HG02970 (cell line): ENCODE results near the gene CIT.

ENCODE experiments used
- ATAC-seq: cut with Tn5 transposase; IDR thresholded peaks from one replicate; pipeline ENCODE4 v1.9.1; 2021; ENCODE audit warnings: mild to moderate bottlenecking, moderate library complexity, moderate number of reproducible peaks; ENCODE audit not compliant: unreplicated experiment, low FRiP score

CIT gene

GRCh38 chr12:119749666-119750065 lies 127.5 kb downstream of the CIT start:
- ATAC-seq, result no peak

GRCh38 chr12:119748497-119748896 lies 128.6 kb downstream of the CIT start:
- no peak for ATAC-seq

GRCh38 chr12:119746169-119746568 lies 131.0 kb downstream of the CIT start:
- no peak for ATAC-seq

- ATAC-seq, result no peak
Observed at GRCh38 chr12:119744900-119745606, 132.1 kb downstream of the CIT start.

GRCh38 chr12:119742700-119743099 lies 134.4 kb downstream of the CIT start:
- ATAC-seq, result no peak

GRCh38 chr12:119740830-119741229 lies 136.3 kb downstream of the CIT start:
- ATAC-seq, result no peak

- no peak for ATAC-seq
Observed at GRCh38 chr12:119735079-119735478, 142.0 kb downstream of the CIT start.

- no peak for ATAC-seq
Observed at GRCh38 chr12:119730381-119730780, 146.7 kb downstream of the CIT start.

- ATAC-seq, result no peak
Observed at GRCh38 chr12:119729871-119730270, 147.2 kb downstream of the CIT start.

- no peak for ATAC-seq
Observed at GRCh38 chr12:119728444-119728745, 148.7 kb downstream of the CIT start.

- ATAC-seq, result no peak
Observed at GRCh38 chr12:119727600-119728443, 149.3 kb downstream of the CIT start.

GRCh38 chr12:119725523-119725922 lies 151.6 kb downstream of the CIT start:
- no peak for ATAC-seq

GRCh38 chr12:119721306-119721705 lies 155.8 kb downstream of the CIT start:
- no peak for ATAC-seq

- no peak for ATAC-seq
Observed at GRCh38 chr12:119720349-119720748, 156.8 kb downstream of the CIT start.

GRCh38 chr12:119718141-119718540 lies 159.0 kb downstream of the CIT start:
- no peak for ATAC-seq

- ATAC-seq, result no peak
Observed at GRCh38 chr12:119715268-119715620, 161.9 kb downstream of the CIT start.

GRCh38 chr12:119714614-119715267 lies 162.4 kb downstream of the CIT start:
- no peak for ATAC-seq

GRCh38 chr12:119713551-119714031 lies 163.5 kb downstream of the CIT start:
- ATAC-seq, result no peak

- no peak for ATAC-seq
Observed at GRCh38 chr12:119712721-119713120, 164.4 kb downstream of the CIT start.

- no peak for ATAC-seq
Observed at GRCh38 chr12:119711693-119712092, 165.4 kb downstream of the CIT start.

GRCh38 chr12:119710965-119711551 lies 166.1 kb downstream of the CIT start:
- no peak for ATAC-seq
